ENCODE data around the gene VCPKMT.

The VCPKMT gene

DNA sequence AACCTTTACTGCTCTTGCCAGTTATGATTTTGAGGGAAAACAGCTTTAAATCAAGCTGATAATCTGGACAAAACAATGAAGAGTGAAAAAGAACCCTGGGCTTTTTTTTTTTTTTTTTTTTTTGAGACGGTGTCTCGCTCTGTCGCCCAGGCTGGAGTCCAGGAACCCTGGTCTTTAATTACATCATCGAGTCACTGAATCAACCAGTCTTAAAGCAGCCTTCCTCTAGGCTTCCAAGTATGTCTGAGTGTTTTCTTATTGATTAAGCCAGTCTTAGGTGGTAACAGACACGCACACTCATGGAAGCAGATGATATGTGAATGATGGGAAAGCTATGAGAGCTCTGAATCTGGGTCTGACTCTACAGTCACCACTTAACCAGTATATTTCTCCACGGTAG lies 5.9 kb upstream of the VCPKMT start:
- Histone ChIP-seq H3K9me2 (replicated peaks; ENCODE audit: low read depth, low read length) (no peaks in the 10 kb centered on the region), H4K20me1 (ENCODE audit: insufficient read depth, low read length, poor library complexity, severe bottlenecking) (no peaks in the 10 kb centered on the region), H3F3A (ENCODE audit: low read depth) (peaks cover 3% of the 10 kb centered on the region; the same call in 1 of the 2 replicates), H3K79me2 (ENCODE audit: insufficient read depth, low read length) (no peaks in the 10 kb centered on the region), H3K4me2 (ENCODE audit: low read depth, low read length, poor library complexity, severe bottlenecking) (no peak overlapping the region), H3K4me3 (ENCODE audit: low read length, poor library complexity, severe bottlenecking) (no peak overlapping the region), H3K27me3 (ENCODE audit: insufficient read depth, low read length, poor library complexity, severe bottlenecking) (no peaks in the 10 kb centered on the region), H3K9ac (ENCODE audit: low read depth, low read length, poor library complexity, severe bottlenecking) (no peak overlapping the region), H3K9me3 (ENCODE audit: insufficient read depth, low read depth, low read length) (no peaks in the 10 kb centered on the region), H2AFZ (ENCODE audit: low read length) (no peak overlapping the region), H3K4me1 (ENCODE audit: insufficient read depth, low read length, poor library complexity, severe bottlenecking) (no peaks in the 10 kb centered on the region), H3K36me3 (ENCODE audit: insufficient read depth, low read length) (peaks cover 11% of the 10 kb centered on the region; the same call in 1 of the 2 replicates)
- no peak for TF ChIP-seq EZH2phosphoT487 (IDR thresholded peaks at IDR 0.05; ENCODE audit: borderline replicate concordance)
- TF ChIP-seq CTCF (conservative IDR thresholded peaks at IDR 0.05; ENCODE audit: low read length), result no peak

GRCh38 chr14:50121486-50121885 lies 5.1 kb upstream of the VCPKMT start:
- no peaks in the 10 kb centered on the region for H3K79me2 ChIP-seq (ENCODE audit: insufficient read depth, low read length)
- H3K27me3 ChIP-seq (ENCODE audit: insufficient read depth, low read length, poor library complexity, severe bottlenecking), result no peaks in the 10 kb centered on the region
- H3K9me3 ChIP-seq (ENCODE audit: insufficient read depth, low read depth, low read length), result no peaks in the 10 kb centered on the region
- H3K36me3 ChIP-seq (ENCODE audit: insufficient read depth, low read length), result peaks cover 11% of the 10 kb centered on the region; the same call in 1 of the 2 replicates
- no peak overlapping the region for H3K9ac ChIP-seq (ENCODE audit: low read depth, low read length, poor library complexity, severe bottlenecking)
- no peaks in the 10 kb centered on the region for H3K9me2 ChIP-seq (replicated peaks; ENCODE audit: low read depth, low read length)
- H3K4me1 ChIP-seq (ENCODE audit: insufficient read depth, low read length, poor library complexity, severe bottlenecking), result peaks cover 5% of the 10 kb centered on the region
- no peak overlapping the region for H3K4me2 ChIP-seq (ENCODE audit: low read depth, low read length, poor library complexity, severe bottlenecking)
- H3F3A ChIP-seq (ENCODE audit: low read depth), result peaks cover 3% of the 10 kb centered on the region; the same call in 1 of the 2 replicates
- H4K20me1 ChIP-seq (ENCODE audit: insufficient read depth, low read length, poor library complexity, severe bottlenecking), result no peaks in the 10 kb centered on the region
- H3K4me3 ChIP-seq (ENCODE audit: low read length, poor library complexity, severe bottlenecking), result no peak overlapping the region
- no peak overlapping the region for H2AFZ ChIP-seq (ENCODE audit: low read length)
- TF ChIP-seq EZH2phosphoT487 (IDR thresholded peaks at IDR 0.05; ENCODE audit: borderline replicate concordance), result no peak

GRCh38 chr14:50117456-50117855 lies 1.1 kb upstream of the VCPKMT start:
- no peak overlapping the region for H2AFZ ChIP-seq (ENCODE audit: low read length)
- H3K4me2 ChIP-seq (ENCODE audit: low read depth, low read length, poor library complexity, severe bottlenecking), result no peak overlapping the region
- no peaks in the 10 kb centered on the region for H3K9me2 ChIP-seq (replicated peaks; ENCODE audit: low read depth, low read length)
- TF ChIP-seq EZH2phosphoT487 (IDR thresholded peaks at IDR 0.05; ENCODE audit: borderline replicate concordance), result no peak
- no peak for TF ChIP-seq CTCF (conservative IDR thresholded peaks at IDR 0.05; ENCODE audit: low read length)
- no peaks in the 10 kb centered on the region for H3K27me3 ChIP-seq (ENCODE audit: insufficient read depth, low read length, poor library complexity, severe bottlenecking)
- peaks cover 10% of the 10 kb centered on the region for H3K4me1 ChIP-seq (ENCODE audit: insufficient read depth, low read length, poor library complexity, severe bottlenecking)
- H3K9me3 ChIP-seq (ENCODE audit: insufficient read depth, low read depth, low read length), result no peaks in the 10 kb centered on the region
- H3F3A ChIP-seq (ENCODE audit: low read depth), result peaks cover 3% of the 10 kb centered on the region; the same call in 1 of the 2 replicates
- H3K9ac ChIP-seq (ENCODE audit: low read depth, low read length, poor library complexity, severe bottlenecking), result no peak overlapping the region
- H3K36me3 ChIP-seq (ENCODE audit: insufficient read depth, low read length), result peaks cover 10% of the 10 kb centered on the region; the same call in 1 of the 2 replicates
- peaks cover 21% of the 10 kb centered on the region for H4K20me1 ChIP-seq (ENCODE audit: insufficient read depth, low read length, poor library complexity, severe bottlenecking)
- peaks cover 29% of the 10 kb centered on the region for H3K79me2 ChIP-seq (ENCODE audit: insufficient read depth, low read length)
- no peak overlapping the region for H3K4me3 ChIP-seq (ENCODE audit: low read length, poor library complexity, severe bottlenecking)

DNA sequence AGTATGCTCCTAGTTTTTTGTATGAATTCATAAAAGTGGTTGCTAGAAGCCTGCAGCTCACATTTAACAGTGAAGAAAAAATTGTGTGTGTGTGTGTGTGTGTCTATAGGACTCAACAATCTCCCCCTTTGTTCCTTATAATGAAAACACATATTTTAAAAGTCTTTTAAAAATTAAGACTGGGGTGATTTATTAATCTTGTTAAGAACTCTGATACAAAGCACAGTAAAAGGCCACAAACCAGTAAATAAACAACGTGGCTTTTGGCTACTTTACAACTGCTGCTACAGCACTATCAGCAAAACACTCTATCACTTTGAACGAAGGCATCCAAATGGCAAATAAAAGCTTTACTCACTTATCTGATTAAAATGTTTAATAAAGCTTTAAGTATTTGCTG lies 594 bp upstream of the VCPKMT start:
- peak overlapping the region; percentile 86 for H3K9ac ChIP-seq (ENCODE audit: low read depth, low read length, poor library complexity, severe bottlenecking)
- peaks cover 9% of the 10 kb centered on the region; the same call in 1 of the 2 replicates for H3K36me3 ChIP-seq (ENCODE audit: insufficient read depth, low read length)
- peak overlapping the region; percentile 95 for H2AFZ ChIP-seq (ENCODE audit: low read length)
- H3K4me3 ChIP-seq (ENCODE audit: low read length, poor library complexity, severe bottlenecking), result peak overlapping the region; percentile 98
- no peaks in the 10 kb centered on the region for H3K9me2 ChIP-seq (replicated peaks; ENCODE audit: low read depth, low read length)
- peaks cover 34% of the 10 kb centered on the region for H3K79me2 ChIP-seq (ENCODE audit: insufficient read depth, low read length)
- H3K27me3 ChIP-seq (ENCODE audit: insufficient read depth, low read length, poor library complexity, severe bottlenecking), result no peaks in the 10 kb centered on the region
- H4K20me1 ChIP-seq (ENCODE audit: insufficient read depth, low read length, poor library complexity, severe bottlenecking), result peaks cover 21% of the 10 kb centered on the region
- H3K4me2 ChIP-seq (ENCODE audit: low read depth, low read length, poor library complexity, severe bottlenecking), result peak overlapping the region; percentile 96
- H3K4me1 ChIP-seq (ENCODE audit: insufficient read depth, low read length, poor library complexity, severe bottlenecking), result peaks cover 10% of the 10 kb centered on the region
- TF ChIP-seq EZH2phosphoT487 (IDR thresholded peaks at IDR 0.05; ENCODE audit: borderline replicate concordance) (no peak), CTCF (conservative IDR thresholded peaks at IDR 0.05; ENCODE audit: low read length) (no peak)
- no peaks in the 10 kb centered on the region for H3K9me3 ChIP-seq (ENCODE audit: insufficient read depth, low read depth, low read length)
- H3F3A ChIP-seq (ENCODE audit: low read depth), result peaks cover 3% of the 10 kb centered on the region; the same call in 1 of the 2 replicates
